GM13976 (cell line): ENCODE measurements around the gene CARNS1.

Experiments
- DNase-seq: peaks from one replicate; pipeline ENCODE4 v3.0.0; 2012; ENCODE audit warnings: low spot score
- CTCF ChIP-seq: IDR thresholded peaks from 2 replicates; pipeline ENCODE4 v1.5.1; 2012; ENCODE audit warnings: borderline replicate concordance, mild to moderate bottlenecking; ENCODE audit not compliant: insufficient read depth; ENCODE audit errors: extremely low read depth, missing control alignments, control extremely low read depth
- in situ Hi-C: fragments of 300-500 bp; cut with MboI; formaldehyde crosslinking; loops from one replicate; pipeline ENCODE4 v1.12.0; 2022; ENCODE audit warnings: low sequenced_read_pairs, mixed read lengths, inconsistent platforms; ENCODE audit not compliant: unreplicated experiment

CARNS1 gene

DNA sequence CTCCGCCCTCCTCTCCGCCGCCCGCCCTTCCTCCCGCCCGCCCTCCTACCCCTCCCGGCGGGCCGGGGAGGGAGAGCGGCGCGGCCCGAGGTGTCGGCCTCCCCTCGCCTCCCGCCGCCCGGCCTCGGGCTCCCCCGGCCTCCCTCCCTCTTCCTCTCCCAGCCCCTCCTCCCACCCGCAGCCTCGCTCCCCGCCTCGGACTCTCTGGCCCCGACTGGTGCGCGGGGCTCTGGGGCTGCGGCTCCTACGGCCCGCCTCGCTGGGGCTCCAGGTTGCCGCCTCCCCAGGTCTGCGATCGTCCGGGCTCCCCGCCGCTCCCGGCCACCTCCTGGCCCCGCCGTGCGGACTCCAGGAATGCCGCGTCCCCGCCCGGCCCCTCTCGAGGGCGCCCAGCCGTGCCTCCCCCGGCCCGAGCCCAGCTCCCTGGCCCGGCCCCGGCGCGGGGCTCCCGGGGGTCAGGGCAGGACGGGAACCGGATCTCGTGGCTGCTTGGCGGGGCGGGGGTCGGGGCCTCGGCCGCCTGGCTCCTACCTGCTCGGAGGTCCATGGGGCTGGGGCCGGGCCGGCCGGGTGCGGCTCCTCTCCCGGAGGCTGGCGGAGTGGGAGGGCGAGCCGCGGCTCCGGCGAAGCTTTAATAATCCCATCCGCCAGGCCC lies 42.4 kb upstream of the CARNS1 start, which contains the start of gene CLCF1:
CLCF1 (minus strand) TSS at position 606 of the 655 bp plus-strand sequence; CDS start at position 547, 59 bp downstream.
- TF ChIP-seq CTCF = no peak
- DNase-seq = peak; percentile 81
- in situ Hi-C loops = no loop called here

- peak; percentile 84 for DNase-seq
- TF ChIP-seq CTCF = peak; percentile 47
- in situ Hi-C loops = no loop called here
These were observed 41.6 kb upstream of the CARNS1 start for GRCh38 chr11:67373648-67374570.

DNA sequence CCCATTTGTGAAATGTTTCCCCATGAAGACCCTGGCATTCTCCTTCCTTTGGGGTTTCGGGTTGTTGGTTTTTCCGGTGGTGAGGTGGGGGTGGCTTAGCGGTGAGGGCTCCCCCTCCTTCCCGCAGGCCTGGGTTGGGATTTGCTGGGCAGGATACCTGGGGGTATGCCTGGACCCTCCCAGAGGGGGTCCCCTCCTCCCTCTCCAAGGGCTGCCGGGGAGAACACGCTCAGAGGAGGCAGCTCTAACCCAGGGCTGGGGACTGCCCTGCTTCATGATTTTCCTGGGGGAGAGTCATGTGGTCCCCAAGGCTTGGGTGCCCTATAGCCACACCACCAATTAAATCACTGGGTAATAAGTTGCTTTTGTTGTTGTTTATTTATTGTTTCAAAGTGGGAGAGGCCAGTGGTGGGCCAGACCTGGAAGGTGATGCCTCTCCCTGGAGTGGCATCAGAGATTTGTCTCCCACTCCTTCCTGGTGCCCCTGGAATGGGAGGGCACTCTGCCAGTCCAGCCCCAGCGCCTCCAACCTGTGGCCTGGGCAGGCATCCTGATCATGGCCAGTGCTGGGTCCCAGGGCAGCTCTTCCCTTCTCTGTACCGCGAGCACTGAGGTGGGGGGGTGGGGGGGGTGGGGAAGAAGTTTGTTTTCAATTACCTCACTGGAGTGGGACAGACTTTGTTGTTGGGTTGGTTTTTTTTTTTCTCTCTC lies 40.8 kb upstream of the CARNS1 start:
- DNase-seq = no peak
- in situ Hi-C loops = no loop called here
- no peak for TF ChIP-seq CTCF

GRCh38 chr11:67375320-67376055 lies 40.0 kb upstream of the CARNS1 start:
- TF ChIP-seq CTCF = no peak
- DNase-seq = no peak
- in situ Hi-C loops = no loop called here

DNA sequence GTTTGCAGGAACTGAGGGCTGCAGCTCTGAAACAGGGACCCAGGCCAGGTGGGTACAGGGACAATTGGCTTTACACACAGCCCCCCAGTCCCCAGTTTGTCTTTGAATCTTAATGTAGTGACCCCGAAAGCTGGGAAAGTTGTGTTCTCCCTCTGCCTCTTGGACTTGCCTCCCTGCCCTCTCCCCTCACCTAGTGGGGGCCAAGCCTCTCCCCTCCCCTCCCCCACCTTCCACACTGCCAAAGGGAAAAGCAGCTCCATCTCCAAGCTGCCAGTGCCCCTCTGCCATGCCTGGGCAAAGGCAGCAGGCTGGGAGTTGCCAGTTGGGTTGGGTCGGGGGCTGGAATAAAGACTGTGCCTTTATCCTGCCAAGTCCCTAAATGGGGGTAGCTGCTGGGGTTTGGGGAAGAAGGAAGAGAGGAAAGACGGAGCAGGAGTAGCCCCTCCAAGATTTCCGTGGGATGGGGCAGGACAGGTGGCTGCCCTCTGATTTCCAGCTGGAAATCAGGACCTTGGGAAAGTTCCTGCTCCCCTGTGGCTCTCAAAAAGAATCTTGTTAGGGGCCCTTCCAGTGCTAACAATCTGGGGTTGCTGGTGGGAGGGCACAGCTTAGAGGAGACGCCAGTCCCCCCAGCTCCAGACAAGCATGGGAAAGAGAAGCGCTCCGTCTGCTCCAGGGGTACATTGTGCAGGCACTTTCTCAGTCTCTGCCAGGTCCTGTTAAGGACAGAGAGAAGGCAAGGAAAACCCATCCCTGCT lies 39.2 kb upstream of the CARNS1 start:
- in situ Hi-C loops = no loop called here
- no peak for TF ChIP-seq CTCF
- DNase-seq = no peak
